Body of pancreas (tissue), 4 donors: ENCODE measurements around the gene SLC48A1. TPM values are rescaled to one million over a fixed set of nuclear protein-coding genes. Genes with fewer than 3 reads are reported as not detected.
A peak's percentile ranks its signal among the peaks of the same experiment; 100 is the strongest.

Source experiments
- ATAC-seq: fragments of 150-250 bp; one replicate; pipeline ENCODE4 v1.9.1; 2016
- DNase-seq, 4 donors: peaks; one replicate each; pipeline ENCODE4 v3.0.0-alpha.2; 2019
- H3K27ac ChIP-seq, 4 donors: fragments of 200-600 bp; sonication (generic); 1 replicate in 3 of 4; 2 replicates in 1 of 4; pipeline versions ENCODE4 v1.5.1 to v1.6.1; 2016 to 2019; ENCODE audit warnings: mild to moderate bottlenecking in 1 of 4, mixed read lengths in 1 of 4, moderate library complexity in 1 of 4
- H3K27me3 ChIP-seq, 2 donors: fragments of 200-600 bp; sonication (generic); one replicate each; pipeline ENCODE4 v1.6.0; 2016; ENCODE audit warnings: mild to moderate bottlenecking in 1 of 2
- H3K36me3 ChIP-seq, 2 donors: fragments of 200-600 bp; sonication (generic); replicated peaks in 1 of 2; 2 replicates each; pipeline ENCODE4 v1.5.1; 2016; ENCODE audit warnings: low read depth in 2 of 2; ENCODE audit not compliant: insufficient read depth in 1 of 2
- H3K4me1 ChIP-seq: fragments of 200-600 bp; sonication (generic); one replicate; pipeline ENCODE4 v1.6.0; 2016
- H3K4me3 ChIP-seq, 2 donors: fragments of 200-600 bp; sonication (generic); 1 replicate in 1 of 2; 2 replicates in 1 of 2; pipeline ENCODE4 v1.5.1; 2016 to 2019
- H3K9me3 ChIP-seq, 3 donors: fragments of 200-600 bp; sonication (generic); 1 replicate in 2 of 3; 2 replicates in 1 of 3; pipeline ENCODE4 v1.5.1; 2016
- POLR2A ChIP-seq, 3 donors: fragments of 450-650 bp; IDR thresholded peaks; one replicate each; pipeline ENCODE4 v1.6.1; 2016; ENCODE audit warnings: antibody characterized with exemption in 3 of 3, mild to moderate bottlenecking in 2 of 3
- WGBS, 2 donors: methylation state at CpG; one replicate each; pipeline ENCODE4 v1.1.5; 2017; 5-methylcytosine and 5-hydroxymethylcytosine counted together
- intact Hi-C: fragments of 100-400 bp; cut with DNase I; formaldehyde crosslinking; loops from one replicate; pipeline ENCODE4 v1.15.1; 2023
- total RNA-seq, 2 donors: library from RNA; depleted of rRNA; stranded (reverse); fragments of >200 nt; gene quantifications; one replicate each; pipeline ENCODE4 v1.1.0, GENCODE V29; 2016
- TF ChIP-seq, protein P1 (sequence below), 7 experiments: fragments of 450-650 bp in 4 of 7; fragments of 200-600 bp in 3 of 7; sonication (generic) in 3 of 7; IDR thresholded peaks; one replicate each; pipeline ENCODE4 v1.5.1; 2016 to 2019; ENCODE audit warnings: antibody characterized with exemption in 7 of 7

SLC48A1 gene
- total RNA-seq, 2 donors from 2014 or later: 12.7 to 22.1 TPM

DNA sequence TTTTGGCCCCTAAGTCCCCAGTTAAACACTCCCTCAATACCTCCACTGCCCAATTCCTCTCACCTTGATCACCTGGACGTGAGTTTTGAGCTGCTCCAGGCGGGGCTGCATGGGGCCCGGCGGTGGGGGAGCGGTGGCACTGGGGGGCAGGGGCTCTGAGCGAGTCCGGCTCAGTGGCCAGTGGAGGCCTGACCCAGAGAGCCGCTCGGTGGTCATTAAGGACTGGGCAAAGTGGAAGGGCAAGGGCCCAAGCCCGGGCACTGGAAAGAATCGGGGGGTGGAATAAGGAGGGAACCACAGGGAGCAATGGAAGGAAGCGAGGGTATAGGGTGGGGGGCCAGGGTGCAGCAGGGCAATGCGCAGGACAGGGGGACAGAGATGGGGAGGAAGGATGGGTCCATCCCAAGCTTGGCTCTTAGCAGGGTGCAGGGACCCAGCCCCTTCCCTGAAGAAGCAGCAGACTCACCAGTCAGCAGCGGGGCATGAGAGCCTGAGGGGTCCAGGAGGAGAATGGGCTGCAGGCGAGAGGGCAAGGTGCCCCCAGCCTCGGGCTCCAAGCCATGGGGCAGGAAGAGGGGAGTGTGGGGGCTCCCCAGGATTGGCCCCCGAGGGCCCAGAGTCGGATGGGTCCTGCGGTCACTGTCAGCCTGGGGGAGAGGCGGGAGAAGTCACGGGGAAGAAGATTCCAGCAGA is 22.2 kb downstream of the SLC48A1 start:
- DNase-seq (no peak), ATAC-seq (no peak)
- H3K27ac ChIP-seq: no peak overlapping the region
- H3K4me3 ChIP-seq: no peak overlapping the region
- intact Hi-C loops: loop anchor here (5.0 kb wide), 1 partner anchor 47 kb away; no protein-coding TSS in a partner anchor
- TF ChIP-seq POLR2A (IDR thresholded peaks at IDR 0.05): no peak
- TF ChIP-seq, protein P1, sequence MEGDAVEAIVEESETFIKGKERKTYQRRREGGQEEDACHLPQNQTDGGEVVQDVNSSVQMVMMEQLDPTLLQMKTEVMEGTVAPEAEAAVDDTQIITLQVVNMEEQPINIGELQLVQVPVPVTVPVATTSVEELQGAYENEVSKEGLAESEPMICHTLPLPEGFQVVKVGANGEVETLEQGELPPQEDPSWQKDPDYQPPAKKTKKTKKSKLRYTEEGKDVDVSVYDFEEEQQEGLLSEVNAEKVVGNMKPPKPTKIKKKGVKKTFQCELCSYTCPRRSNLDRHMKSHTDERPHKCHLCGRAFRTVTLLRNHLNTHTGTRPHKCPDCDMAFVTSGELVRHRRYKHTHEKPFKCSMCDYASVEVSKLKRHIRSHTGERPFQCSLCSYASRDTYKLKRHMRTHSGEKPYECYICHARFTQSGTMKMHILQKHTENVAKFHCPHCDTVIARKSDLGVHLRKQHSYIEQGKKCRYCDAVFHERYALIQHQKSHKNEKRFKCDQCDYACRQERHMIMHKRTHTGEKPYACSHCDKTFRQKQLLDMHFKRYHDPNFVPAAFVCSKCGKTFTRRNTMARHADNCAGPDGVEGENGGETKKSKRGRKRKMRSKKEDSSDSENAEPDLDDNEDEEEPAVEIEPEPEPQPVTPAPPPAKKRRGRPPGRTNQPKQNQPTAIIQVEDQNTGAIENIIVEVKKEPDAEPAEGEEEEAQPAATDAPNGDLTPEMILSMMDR (IDR thresholded peaks at IDR 0.05): no peak
- peaks cover 12% of the 10 kb centered on the region for H3K4me1 ChIP-seq
- H3K27me3 ChIP-seq: no peaks in the 10 kb centered on the region
- WGBS, 2 donors: 87 to 91% methylated on average over 21 of the region's 21 CpGs
- H3K9me3 ChIP-seq: no peaks in the 10 kb centered on the region
- peaks cover 0 to 2% of the 10 kb centered on the region in 2 donors for H3K36me3 ChIP-seq

DNA sequence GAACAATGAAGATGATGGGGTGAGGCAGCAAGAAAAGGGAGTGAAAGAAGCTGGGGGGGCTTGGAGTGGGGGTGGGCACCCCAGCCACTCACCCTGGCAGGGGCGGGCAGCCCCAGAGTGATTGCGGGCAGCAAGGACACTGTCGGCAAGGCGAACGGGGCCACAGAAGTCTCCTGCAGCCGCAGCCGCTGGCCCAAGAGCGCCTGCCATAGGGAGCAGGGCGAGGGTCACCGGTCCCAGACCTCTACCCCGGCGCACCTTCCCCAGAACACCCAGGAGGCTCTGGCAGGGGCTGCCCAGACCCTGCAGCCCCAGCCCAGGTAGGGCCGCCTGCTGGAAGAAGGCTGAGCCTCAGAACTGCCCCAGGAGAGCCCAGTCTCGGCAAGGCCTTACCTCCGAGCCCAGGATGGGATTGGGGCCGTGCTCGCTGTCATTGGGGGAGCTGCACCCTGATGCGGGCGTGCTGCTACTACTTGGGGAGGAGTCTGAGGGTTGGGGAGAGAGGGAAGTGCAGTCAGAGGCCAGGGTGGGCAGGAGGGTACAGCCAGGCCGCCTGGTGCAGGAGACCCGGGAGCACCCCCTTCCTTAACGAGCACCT is 22.9 kb downstream of the SLC48A1 start:
- peaks cover 0 to 2% of the 10 kb centered on the region in 2 donors for H3K36me3 ChIP-seq
- no peak overlapping the region for H3K4me3 ChIP-seq
- no peaks in the 10 kb centered on the region for H3K27me3 ChIP-seq
- TF ChIP-seq, protein P1 (IDR thresholded peaks at IDR 0.05): no peak
- TF ChIP-seq POLR2A (IDR thresholded peaks at IDR 0.05): no peak
- intact Hi-C loops: loop anchor here (5.0 kb wide), 1 partner anchor 46 kb away; no protein-coding TSS in a partner anchor
- H3K4me1 ChIP-seq: peaks cover 16% of the 10 kb centered on the region
- no peaks in the 10 kb centered on the region for H3K9me3 ChIP-seq
- ATAC-seq (no peak), DNase-seq (no peak)
- H3K27ac ChIP-seq: no peak overlapping the region
- WGBS, 2 donors: 90 to 91% methylated on average over 19 to 20 of the region's 22 CpGs

GRCh38 chr12:47797441-47797840 is 24.4 kb downstream of the SLC48A1 start:
- 79 to 90% methylated on average over 4 to 10 of the region's 10 CpGs for WGBS, 2 donors
- TF ChIP-seq, protein P1 (IDR thresholded peaks at IDR 0.05): peak in 3 of 7 experiments; percentile 23 to 35 (median 26)
- TF ChIP-seq POLR2A (IDR thresholded peaks at IDR 0.05): no peak
- no peak for ATAC-seq
- peaks cover 0 to 2% of the 10 kb centered on the region in 2 donors for H3K36me3 ChIP-seq
- no peak overlapping the region for H3K4me3 ChIP-seq
- H3K9me3 ChIP-seq: no peaks in the 10 kb centered on the region
- H3K4me1 ChIP-seq: peaks cover 32% of the 10 kb centered on the region
- no peak overlapping the region for H3K27ac ChIP-seq
- intact Hi-C loops: loop anchor here (5.0 kb wide), 1 partner anchor 45 kb away; no protein-coding TSS in a partner anchor
- DNase-seq: no peak
- no peaks in the 10 kb centered on the region for H3K27me3 ChIP-seq

DNA sequence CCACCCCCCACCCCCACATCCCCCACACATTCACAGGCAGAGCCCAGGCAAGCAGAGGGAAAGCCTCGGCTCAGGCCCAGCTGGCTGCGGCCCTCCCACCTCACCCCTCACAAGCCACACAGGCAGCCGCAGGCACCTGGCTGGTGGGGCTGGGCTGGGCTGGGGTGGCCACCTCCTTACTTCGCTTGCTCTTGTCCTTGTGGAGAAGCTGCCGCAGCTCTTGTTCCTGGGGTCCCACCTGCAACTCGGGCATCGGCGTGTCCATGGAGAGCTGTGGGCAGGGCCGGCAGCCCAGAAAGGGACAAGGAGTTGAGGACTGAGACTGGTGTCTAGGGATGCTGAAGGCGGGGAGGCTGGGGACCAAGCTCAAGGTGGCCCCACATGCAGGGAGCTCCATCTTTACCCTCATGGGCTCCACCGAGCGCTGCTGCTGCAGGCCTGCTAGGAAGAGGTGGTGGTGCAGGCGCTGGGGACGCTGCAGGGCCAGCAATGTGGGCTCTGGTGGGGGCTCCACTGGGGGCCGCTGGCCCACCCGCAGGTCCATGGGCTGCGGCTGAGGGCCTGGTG is 25.4 kb downstream of the SLC48A1 start:
- Histone ChIP-seq H3K36me3 (peaks cover 0 to 2% of the 10 kb centered on the region in 2 donors), H3K27ac (no peak overlapping the region), H3K27me3 (no peaks in the 10 kb centered on the region), H3K4me3 (no peak overlapping the region), H3K4me1 (peaks cover 42% of the 10 kb centered on the region), H3K9me3 (no peaks in the 10 kb centered on the region)
- intact Hi-C loops: loop anchor here (5.0 kb wide), 1 partner anchor 44 kb away; no protein-coding TSS in a partner anchor
- 57 to 92% methylated on average over 1 to 17 of the region's 17 CpGs for WGBS, 2 donors
- DNase-seq: no peak
- no peak for ATAC-seq
- TF ChIP-seq, protein P1 (IDR thresholded peaks at IDR 0.05): no peak
- TF ChIP-seq POLR2A (IDR thresholded peaks at IDR 0.05): no peak
